Tibial nerve (tissue), 3 donors: ENCODE results near the gene H6PD.

ENCODE experiments used
- CTCF ChIP-seq, 5 experiments: fragments of 200-600 bp in 3 of 5; fragments of 450-650 bp in 2 of 5; sonication (generic) in 3 of 5; IDR thresholded peaks; one replicate each; pipeline ENCODE4 v1.5.1; 2016 to 2019; ENCODE audit warnings: antibody characterized with exemption in 5 of 5, mild to moderate bottlenecking in 3 of 5, moderate library complexity in 2 of 5
- POLR2A ChIP-seq, 2 donors: fragments of 450-650 bp; IDR thresholded peaks; one replicate each; pipeline ENCODE4 v1.6.1; 2017; ENCODE audit warnings: antibody characterized with exemption in 2 of 2, mild to moderate bottlenecking in 2 of 2, moderate library complexity in 2 of 2

GRCh38 chr1:9273177-9273576 lies 38.6 kb downstream of the H6PD start:
- TF ChIP-seq CTCF (IDR thresholded peaks at IDR 0.05) (no peak), POLR2A (IDR thresholded peaks at IDR 0.05) (no peak)
